ENCODE data around the gene TNFSF13B.

The TNFSF13B gene

GRCh38 chr13:108332791-108333190 lies 63.3 kb downstream of the TNFSF13B start:
- DNase-seq = no peak
- H3K27ac ChIP-seq = no peak overlapping the region
- H3K4me3 ChIP-seq (ENCODE audit: low read depth, low read length) = no peak overlapping the region
- H3K36me3 ChIP-seq (replicated peaks) = no peaks in the 10 kb centered on the region
- no peak for TF ChIP-seq CTCF (IDR thresholded peaks at IDR 0.05; ENCODE audit: low read depth, low read length, missing control alignments)
- H3K27me3 ChIP-seq (replicated peaks) = no peaks in the 10 kb centered on the region
- in situ Hi-C loops (cut with HindIII; ENCODE audit: low pct_ligation_motif_present, low sequenced_read_pairs) = no loop called here

- no peaks in the 10 kb centered on the region for H3K27me3 ChIP-seq (replicated peaks)
- no peak overlapping the region for H3K4me3 ChIP-seq (ENCODE audit: low read depth, low read length)
- in situ Hi-C loops (cut with HindIII; ENCODE audit: low pct_ligation_motif_present, low sequenced_read_pairs) = no loop called here
- DNase-seq = peak; percentile 22
- no peaks in the 10 kb centered on the region for H3K36me3 ChIP-seq (replicated peaks)
- peak; percentile 78 for TF ChIP-seq CTCF (IDR thresholded peaks at IDR 0.05; ENCODE audit: low read depth, low read length, missing control alignments)
- no peak overlapping the region for H3K27ac ChIP-seq
Observed at GRCh38 chr13:108342369-108343289, 73.1 kb downstream of the TNFSF13B start.

GRCh38 chr13:108345016-108345415 lies 75.5 kb downstream of the TNFSF13B start:
- H3K27ac ChIP-seq = no peak overlapping the region
- no peaks in the 10 kb centered on the region for H3K27me3 ChIP-seq (replicated peaks)
- TF ChIP-seq CTCF (IDR thresholded peaks at IDR 0.05; ENCODE audit: low read depth, low read length, missing control alignments) = peak; percentile 27
- H3K36me3 ChIP-seq (replicated peaks) = no peaks in the 10 kb centered on the region
- H3K4me3 ChIP-seq (ENCODE audit: low read depth, low read length) = no peak overlapping the region
- DNase-seq = no peak
- in situ Hi-C loops (cut with HindIII; ENCODE audit: low pct_ligation_motif_present, low sequenced_read_pairs) = no loop called here

- Histone ChIP-seq H3K36me3 (replicated peaks) (no peaks in the 10 kb centered on the region), H3K4me3 (ENCODE audit: low read depth, low read length) (no peak overlapping the region), H3K27ac (no peak overlapping the region), H3K27me3 (replicated peaks) (no peaks in the 10 kb centered on the region)
- in situ Hi-C loops (cut with HindIII; ENCODE audit: low pct_ligation_motif_present, low sequenced_read_pairs) = no loop called here
- TF ChIP-seq CTCF (IDR thresholded peaks at IDR 0.05; ENCODE audit: low read depth, low read length, missing control alignments) = no peak
- no peak for DNase-seq
Observed at GRCh38 chr13:108346376-108346775, 76.9 kb downstream of the TNFSF13B start.

GRCh38 chr13:108349269-108349668 lies 79.8 kb downstream of the TNFSF13B start:
- no peak overlapping the region for H3K27ac ChIP-seq
- no peak for DNase-seq
- H3K27me3 ChIP-seq (replicated peaks) = no peaks in the 10 kb centered on the region
- in situ Hi-C loops (cut with HindIII; ENCODE audit: low pct_ligation_motif_present, low sequenced_read_pairs) = no loop called here
- no peak overlapping the region for H3K4me3 ChIP-seq (ENCODE audit: low read depth, low read length)
- TF ChIP-seq CTCF (IDR thresholded peaks at IDR 0.05; ENCODE audit: low read depth, low read length, missing control alignments) = no peak
- no peaks in the 10 kb centered on the region for H3K36me3 ChIP-seq (replicated peaks)
